HTR-8/SVneo (cell line): ENCODE data around the gene NR1D1.
A peak's percentile ranks its signal among the peaks of the same experiment; 100 is the strongest.
"Not testable (repeated sequence)": the region's sequence is repeated elsewhere in the genome, so short reads cannot be mapped to it uniquely, and the experiment has no call there.

Source experiments
- DNase-seq: peaks from one replicate; pipeline ENCODE4 v3.0.0; 2011; ENCODE audit warnings: low spot score, mixed read lengths; ENCODE audit not compliant: insufficient read length
- FAIRE-seq: peaks from 2 replicates; lab custom pipeline; 2011; peaks lifted over from hg19 to GRCh38; lab: Jason Lieb, UNC

Gene NR1D1

DNA sequence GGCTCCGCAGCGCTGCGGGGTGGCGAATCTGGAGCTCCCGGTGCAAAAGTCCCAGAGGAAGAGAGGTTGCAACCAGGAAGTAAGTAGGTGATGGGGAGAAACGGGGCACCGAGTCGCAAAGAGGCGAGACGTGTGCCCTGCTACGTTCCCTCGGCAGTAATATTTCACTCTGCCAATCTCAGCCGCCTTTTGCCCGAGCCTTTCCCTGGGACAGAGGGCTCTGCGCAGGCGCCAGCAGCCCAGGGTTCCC is at the start of gene NR1D1:
Gene NR1D1, minus strand, starts transcription at position 171 of the 250 bp plus-strand sequence. CDS start 495 bp downstream, outside the sequence.
- FAIRE-seq (no peak), DNase-seq (no peak)

DNA sequence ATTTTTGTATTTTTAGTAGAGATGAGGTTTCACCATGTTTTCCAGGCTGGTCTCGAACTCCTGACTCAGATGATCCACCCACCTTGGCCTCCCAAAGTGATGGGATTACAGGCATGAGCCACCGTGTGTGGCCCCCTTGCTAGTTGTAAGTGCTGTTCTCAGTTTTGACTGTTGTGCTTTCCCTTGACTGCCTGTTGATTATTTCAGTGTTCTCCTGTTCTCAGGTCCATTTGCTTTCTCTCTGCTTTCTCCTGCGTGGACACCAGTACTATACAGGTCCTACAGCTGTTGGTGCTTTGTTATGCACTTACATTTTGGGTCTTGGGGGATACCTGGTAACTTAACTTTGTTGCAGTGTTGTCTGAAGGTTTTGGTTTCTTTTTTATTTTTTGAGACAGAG is 48.1 kb upstream of the NR1D1 start:
- DNase-seq (no peak), FAIRE-seq (no peak)

DNA sequence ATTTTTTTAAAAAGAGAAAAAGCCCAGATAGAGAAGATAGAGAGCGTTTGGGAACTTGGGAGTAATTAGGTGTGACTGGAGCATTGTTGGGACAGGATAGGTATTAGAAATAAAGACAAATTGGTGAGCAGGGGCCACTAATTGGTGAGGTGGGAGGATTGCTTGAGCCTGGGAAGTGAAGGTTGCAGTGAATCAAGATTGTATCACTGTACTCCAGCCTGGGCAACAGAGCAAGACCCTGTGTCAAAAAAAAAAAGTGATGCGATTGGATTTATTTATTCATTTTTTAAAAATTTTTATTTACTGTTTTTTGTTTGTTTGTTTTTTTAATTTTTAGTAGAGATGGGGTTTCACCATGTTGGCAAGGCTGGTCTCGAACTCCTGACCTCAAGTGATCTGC is 45.1 kb upstream of the NR1D1 start:
- FAIRE-seq = no peak

DNA sequence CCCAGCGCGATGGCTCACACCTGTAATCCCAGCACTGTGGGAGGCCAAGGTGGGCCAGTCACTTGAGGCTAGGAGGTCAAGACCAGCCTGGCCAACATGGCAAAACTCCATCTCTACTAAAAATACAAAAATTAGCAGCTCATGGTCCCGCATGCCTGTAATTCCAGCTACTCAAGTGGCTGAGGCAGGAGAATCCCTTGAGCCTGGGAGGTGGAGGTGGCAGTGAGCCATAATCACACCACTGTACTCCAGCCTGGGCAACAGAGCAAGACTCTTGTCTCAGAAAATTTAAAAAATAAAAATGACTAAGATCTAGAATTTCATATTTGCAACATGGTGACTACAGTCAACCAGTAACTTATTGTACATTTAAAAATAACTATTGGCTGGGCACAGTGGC is 42.8 kb upstream of the NR1D1 start:
- not testable (repeated sequence) for DNase-seq, FAIRE-seq

More for the DNA sequence above, 45.1 kb upstream of the NR1D1 start:
- DNase-seq = no peak

DNA sequence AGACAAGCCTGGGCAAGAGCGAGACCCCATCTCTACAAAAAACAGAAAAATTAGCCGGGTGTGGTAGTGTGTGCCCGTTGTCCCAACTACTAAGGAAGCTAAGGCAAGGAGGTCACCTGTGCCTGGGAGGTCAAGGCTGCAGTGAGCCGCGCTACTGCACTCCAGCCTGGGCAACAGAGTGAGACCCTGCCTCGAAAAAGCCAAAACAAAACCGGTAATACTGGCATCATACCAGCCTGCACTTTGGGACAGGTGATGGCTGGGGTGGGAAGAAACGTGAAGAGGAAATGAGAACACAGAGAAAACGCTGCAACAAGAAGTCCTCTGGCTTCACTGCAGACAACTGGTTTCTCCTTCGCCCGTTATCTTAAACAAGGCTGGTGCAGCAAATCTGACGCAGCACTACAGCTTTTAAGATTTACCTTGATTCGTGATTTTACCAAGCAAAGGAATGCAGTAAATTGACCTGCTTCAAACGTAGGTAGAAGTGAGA is 39.2 kb upstream of the NR1D1 start:
- no peak for FAIRE-seq
- no peak for DNase-seq

DNA sequence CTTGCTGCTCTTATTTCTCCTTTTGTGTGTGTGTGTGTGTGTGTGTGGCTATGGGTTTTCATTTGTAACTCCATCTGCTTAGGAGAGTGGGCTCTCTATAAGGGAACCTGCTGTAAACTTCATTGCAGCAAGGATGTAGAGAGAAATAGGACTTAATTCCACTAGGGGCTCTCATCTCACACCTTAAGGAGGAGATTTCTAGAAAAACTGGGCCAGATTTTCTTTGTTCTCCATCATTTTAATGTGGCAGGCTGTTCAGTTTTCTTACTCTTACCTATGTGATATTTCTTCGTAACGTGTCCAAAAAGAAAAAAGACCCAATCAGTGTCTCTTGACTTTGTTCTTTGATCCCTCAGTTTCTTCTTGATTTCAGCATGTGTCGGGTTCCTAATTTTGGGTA is 35.4 kb upstream of the NR1D1 start:
- no peak for FAIRE-seq
- DNase-seq = no peak

DNA sequence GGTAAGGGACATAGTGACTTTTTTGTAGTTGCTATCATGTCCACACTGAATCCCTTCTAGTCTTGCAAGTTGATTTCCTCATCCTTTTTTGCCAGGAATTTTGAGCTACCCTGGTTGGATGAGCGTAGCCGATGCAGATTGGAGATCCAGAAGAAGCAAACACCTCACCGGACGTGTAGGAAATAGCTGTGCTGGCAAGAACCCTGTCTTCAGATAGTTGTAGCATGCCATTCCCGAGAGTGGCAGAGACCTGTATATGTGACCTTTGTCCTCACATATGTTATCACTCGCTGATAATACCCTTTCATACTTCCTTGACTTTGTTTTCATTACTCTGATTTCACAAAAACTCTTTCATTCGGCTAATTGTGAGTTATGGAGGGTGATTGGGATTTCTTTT is 33.8 kb upstream of the NR1D1 start:
- DNase-seq = no peak
- FAIRE-seq = no peak

DNA sequence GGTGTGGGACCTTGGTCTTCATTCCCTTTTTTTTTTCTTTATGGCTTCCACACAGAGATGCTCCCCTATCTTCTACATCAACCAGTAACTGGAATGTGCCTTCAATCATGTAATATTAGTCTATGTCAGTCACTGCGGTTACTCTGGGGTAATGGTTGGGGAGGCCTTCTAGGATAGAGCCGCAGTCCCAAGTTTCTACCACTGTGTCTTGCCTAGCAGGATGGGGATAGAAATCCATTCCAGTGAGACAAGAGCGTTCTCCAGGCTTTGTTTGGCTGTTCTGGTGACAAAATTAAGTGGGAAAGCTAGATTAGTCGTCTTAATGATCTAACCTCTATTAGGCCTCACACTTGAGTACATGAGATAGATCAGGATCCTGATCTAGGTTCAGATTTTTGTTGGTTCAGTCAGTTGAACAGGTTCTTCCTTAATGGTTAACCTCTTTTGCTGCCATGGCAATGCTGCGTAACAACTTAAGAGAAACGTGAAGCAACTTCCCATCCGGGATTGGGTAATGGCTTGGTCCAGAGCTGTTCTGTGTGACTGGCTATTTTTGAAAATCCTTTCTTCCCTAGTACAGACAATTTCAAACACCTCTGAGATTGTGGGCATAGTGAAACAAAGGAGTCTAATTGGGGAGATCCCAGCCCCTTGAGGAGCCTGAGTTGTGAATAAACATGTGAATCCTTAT is 30.1 kb upstream of the NR1D1 start:
- FAIRE-seq = no peak
- no peak for DNase-seq

DNA sequence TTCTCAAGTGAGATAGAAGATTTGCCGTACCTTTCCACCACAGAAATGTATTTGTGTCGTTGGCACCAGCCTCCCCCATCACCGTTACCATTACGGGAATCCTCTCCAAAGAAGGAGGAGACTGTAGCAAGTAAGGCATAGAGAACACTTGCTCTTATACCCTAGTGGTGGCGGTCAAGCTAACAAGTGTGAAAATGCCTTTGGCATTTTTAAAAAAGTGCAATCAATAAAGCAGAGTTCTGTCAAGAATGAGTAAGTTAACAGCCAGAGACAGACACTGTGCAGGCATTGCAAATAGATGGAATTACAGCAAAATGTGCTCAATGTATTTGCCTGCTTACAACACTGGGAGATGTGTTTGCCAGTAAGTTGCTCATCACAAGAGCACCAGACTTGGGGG is 29.1 kb upstream of the NR1D1 start:
- peak; percentile 38 for FAIRE-seq
- DNase-seq = no peak

DNA sequence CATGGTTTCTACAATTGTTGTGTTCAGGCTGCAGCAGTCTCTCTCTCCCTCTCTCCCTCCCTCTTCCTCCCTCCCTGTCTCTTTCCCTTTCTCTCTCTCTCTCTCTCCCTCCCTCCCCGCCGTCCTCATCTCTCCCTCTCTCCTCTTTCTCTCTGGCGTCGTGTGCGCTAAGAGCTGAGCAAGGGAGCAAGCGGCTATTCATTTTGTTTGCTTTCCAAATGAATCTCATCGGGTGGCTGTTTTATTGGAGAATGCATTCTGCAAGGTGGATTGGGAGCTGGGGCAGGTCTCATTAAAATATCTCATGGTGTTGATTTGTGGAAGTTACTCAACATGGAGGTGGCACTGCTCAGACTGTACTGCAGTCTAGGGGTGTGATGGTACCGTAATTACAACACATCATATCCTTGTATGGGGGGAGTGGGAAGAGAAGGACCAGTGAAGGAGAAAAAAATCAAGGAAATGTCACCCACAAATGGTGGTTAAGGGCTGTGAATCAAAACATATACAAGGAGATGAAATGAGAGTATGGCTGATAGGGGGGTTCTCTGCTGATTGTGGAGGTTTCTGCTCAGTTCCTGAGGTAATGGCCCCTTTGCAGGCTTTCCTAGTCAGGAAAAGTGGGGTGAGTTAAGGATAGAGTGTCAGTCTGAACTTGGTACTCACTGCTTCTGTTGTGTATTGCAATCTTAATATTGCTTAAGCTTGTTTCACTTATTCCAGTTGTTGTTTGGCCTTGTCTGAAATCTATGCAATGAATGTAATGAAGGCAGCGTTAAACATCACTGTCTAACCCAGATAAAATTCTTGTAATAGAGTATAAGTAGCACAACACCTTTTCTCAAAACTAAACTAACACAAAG is 24.1 kb upstream of the NR1D1 start:
- FAIRE-seq = peak; percentile 60
- no peak for DNase-seq

DNA sequence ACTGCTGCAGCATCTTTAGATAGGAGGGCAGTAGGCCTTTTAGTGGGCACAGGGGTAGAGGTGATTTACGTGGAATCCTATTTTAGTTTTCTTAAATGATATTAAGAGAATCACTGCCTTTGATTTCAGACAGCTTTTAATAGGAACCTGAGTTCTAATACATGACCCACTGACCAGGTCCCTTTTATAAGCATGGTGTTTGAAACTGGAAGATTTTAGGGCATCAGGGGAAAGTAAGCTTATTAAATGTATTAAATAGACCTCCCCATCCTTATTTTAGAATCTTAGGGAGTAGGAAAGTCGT is 23.4 kb upstream of the NR1D1 start:
- FAIRE-seq = no peak
- DNase-seq = no peak

DNA sequence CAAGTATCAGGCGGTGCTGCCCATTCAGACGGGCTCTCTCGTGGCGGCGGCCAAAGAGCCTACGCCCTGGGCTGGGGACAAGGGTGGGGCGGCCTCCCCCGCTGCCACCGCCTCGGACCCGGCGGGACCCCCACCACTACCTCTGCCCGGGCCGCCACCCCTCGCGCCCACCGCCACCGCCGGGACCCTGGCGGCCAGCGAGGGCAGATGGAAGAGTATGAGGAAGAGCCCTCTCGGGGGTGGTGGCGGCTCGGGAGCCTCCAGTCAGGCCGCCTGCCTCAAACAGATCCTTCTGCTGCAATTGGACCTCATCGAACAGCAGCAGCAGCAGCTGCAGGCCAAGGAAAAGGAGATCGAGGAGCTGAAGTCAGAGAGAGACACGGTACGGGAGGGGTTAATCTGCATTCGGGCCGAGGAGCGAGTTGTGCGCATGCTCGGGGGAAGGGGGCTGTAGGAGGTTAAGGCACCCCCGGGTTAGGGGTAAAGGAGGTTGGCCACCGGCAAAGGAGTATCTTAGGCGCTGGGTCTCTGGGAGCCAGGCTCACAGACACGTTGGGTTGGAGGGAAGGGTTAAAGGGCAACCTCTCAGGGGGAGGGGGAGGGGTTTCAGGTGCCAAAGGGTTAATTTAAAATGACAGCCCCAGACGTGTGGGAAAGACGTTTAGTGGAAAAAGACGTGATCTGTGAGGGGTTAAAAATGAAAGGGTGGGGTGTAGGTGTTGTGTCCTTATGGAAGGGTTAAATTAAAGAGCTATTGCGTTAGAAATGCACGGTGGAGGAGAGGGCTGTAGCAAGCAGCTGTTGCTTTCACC is 22.8 kb upstream of the NR1D1 start:
- DNase-seq = no peak

DNA sequence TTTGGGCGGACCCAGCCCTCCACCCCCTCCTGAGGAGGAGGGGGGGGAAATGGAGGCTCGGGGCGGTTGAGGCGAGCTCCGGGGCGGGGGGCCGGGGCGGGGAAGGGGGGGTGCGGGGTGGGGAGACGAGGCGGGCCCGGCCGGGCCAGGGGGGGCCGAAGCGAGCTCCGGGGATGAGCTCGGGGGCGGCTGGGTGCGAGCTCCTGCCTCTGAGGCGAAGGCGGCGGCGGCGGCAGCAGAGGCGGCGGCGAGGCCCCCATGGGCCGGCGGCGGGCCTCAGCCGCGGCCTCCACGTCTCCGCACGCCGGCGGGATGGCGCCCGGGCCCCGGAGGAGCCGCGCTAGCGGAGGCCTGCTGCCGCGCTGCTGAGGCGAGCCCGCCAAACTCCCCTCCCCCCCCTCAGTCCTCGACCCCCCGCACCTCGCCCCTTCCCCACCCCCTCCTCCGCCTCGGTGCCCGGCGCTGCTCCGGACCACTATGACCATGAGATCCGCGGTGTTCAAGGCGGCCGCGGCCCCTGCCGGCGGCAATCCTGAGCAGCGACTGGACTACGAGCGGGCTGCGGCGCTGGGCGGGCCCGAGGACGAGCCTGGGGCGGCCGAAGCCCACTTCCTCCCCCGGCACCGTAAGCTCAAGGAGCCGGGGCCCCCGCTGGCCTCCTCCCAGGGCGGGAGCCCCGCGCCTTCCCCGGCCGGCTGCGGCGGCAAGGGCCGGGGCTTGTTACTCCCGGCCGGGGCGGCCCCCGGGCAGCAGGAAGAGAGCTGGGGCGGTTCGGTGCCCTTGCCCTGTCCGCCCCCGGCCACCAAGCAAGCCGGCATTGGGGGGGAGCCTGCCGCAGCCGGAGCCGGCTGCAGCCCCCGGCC is 22.0 kb upstream of the NR1D1 start:
- DNase-seq (no peak), FAIRE-seq (no peak)

More for the DNA sequence above, 22.8 kb upstream of the NR1D1 start:
- peak; percentile 76 for FAIRE-seq

DNA sequence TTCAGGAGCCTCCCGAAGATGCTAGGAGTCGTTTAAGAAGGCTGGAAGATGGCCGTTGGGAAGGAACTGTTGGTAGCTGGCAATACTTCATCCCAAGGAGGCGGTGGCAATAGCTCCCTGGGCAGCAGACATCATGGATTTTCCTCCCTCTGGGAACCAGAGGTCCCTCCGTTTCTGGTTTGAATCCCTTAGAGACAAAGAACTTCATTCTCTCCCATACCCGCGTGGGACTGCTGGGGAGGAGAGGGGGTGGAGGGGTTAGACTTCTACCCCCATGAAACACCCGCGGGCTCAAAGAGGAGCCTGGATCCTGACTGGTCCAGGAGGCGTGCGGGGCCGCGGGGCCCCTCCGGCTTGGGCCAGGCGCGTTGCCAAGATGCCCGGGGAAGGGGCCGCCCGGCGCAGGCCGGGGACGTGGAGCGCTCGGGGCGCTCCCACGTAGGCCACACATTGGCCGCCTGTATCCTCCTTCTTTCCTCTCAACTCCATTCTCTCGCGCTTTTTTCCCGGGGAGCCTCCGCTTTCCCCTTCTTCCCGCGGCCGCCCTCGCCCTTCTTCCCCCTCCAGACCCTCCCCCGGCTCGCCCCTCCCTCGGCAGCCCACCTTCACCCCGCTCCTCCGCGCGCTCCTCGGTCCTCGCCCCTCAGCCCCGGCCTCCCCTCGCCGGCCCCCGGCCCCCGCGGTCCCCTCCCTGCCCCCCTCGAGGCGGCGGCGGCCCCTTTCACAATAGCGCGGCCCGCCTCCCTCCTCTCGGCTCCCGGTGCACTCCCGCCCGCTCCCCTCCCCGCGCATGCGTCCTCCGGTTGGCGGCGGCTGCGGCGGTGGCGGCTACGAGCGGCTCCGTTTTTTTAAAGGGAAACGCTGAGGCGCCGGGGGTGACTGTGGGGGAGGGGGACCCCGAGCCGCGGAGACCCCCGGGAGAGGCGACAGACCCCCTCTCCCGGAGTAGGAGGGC is 21.1 kb upstream of the NR1D1 start, which contains the start of gene MSL1:
Gene MSL1, plus strand, starts transcription at position 791 of the 955 bp plus-strand sequence. CDS start 642 bp downstream, outside the sequence.
- FAIRE-seq (peak; percentile 63), DNase-seq (peak; percentile 89)

DNA sequence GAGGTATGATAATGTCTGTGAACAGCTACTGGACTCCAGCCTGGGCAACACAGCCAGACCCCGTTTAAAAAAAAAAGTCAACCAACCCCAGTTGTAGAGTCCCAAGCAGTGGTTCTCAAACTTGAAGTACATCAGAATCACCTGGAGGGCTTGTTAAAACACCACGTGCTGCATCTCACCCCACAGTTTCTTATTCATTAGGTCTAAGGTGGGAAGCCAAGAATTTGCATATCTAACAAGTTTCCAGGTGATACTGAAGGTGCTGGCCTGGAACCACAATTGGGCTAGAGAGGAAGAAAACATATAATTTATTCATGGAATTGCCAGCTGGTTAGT is 14.7 kb upstream of the NR1D1 start:
- FAIRE-seq = no peak

DNA sequence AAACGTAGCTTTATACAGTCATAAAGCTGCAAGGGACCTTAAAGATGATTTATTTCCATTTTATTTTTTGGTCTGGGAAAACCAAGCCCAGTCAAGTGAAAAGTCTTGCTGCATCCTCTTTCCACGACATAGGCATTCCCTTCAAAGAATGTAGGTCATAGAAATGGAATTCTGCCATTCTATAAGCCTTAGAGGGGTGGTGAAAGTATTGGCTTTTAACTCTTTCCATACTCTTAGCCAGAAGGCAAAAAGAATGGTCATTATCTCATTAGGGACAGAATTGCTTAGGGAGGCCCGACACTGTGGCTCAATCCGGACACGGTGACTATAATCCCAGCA is 13.5 kb upstream of the NR1D1 start:
- no peak for FAIRE-seq
- DNase-seq = no peak

More for the DNA sequence above, 14.7 kb upstream of the NR1D1 start:
- DNase-seq = no peak

DNA sequence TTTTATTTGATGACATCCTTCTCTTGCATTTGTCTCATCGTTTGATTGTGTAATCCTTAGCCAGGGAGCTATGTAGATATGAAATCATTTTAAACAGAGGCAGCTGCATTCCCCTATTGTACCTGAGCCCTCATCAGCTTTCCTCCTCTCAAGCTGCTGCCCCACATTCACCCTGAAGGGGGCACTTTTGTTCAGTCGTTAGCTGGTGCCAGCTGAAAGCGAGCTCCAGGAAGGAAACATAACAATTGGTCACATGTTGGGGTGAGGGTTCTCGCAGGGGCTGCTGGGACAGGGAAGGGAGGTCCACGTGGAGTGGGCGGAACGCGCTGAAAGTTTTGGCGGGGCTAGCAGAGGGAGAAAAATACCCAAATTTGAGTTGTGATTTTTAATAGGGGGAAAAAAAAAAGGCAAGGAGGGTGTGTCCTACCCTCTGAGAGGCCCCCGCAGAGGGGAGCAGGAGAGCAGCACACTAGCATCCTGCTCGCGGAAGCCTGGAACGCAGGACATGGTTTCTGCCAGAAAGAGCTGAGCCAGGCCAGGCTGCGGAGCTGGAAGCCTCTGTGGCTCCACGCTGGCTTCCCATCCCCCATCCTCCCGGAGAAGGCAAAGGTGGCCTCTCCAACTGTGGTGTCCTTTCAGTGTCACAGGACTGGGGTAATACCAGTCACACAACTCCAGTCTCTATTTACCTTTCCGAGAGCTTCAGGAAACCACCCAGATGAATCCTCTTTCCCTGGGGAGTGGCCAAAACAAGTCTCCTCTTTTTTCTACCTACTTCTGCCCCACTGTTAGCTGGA is 12.9 kb upstream of the NR1D1 start:
- FAIRE-seq = peak; percentile 83
- peak; percentile 98 for DNase-seq

DNA sequence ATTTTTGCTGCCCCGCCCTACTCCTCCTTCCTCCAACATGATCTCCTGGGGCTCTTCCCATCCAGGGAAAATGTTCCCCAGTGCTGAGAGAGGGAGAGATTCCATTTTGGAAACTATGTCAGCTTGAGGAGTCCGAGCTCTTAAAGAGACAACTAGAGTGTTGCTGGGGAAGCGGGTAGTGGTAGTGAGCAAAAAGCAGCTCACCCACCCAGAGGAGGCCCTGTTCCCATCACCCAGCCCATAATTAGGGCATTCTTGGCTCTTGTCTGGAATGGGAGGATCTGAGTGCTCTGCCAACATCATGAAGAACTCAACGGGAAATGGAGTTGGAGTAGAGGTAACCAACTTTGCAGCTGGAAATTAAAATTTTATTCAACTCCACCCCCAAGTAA is 12.3 kb upstream of the NR1D1 start:
- no peak for FAIRE-seq

More for the DNA sequence above, 12.3 kb upstream of the NR1D1 start:
- no peak for DNase-seq
